Activated CD4-positive, alpha-beta T cell treated with anti-CD3 and anti-CD28 coated beads for 36 hours (primary cell): ENCODE results near the gene GPATCH4. TPM values are rescaled to one million over a fixed set of nuclear protein-coding genes. Genes with fewer than 3 reads are reported as not detected.
A peak's percentile ranks its signal among the peaks of the same experiment; 100 is the strongest.

Experiments used
- ATAC-seq: fragments of 200-7000 bp; cut with Tn5 transposase; one replicate; pipeline ENCODE4 v1.10.0; 2021; ENCODE audit warnings: mild to moderate bottlenecking, moderate library complexity
- CTCF ChIA-PET: fragments of 350-600 bp; sonication (Branson Sonifier 250); formaldehyde crosslinking; loops from one replicate; lab custom pipeline; 2021; ENCODE audit warnings: antibody characterized with exemption; lab: Charles Lee
- POLR2A ChIA-PET: fragments of 350-600 bp; sonication (Branson Sonifier 250); formaldehyde crosslinking; loops from one replicate; lab custom pipeline; 2021; ENCODE audit warnings: antibody characterized with exemption, inconsistent platforms; lab: Charles Lee
- DNase-seq: peaks from one replicate; pipeline ENCODE4 v3.0.0-alpha.2; 2020
- H3K27ac Mint-ChIP-seq: one replicate; pipeline ENCODE4 v1.8.0; 2021; ENCODE audit warnings: mixed read lengths
- H3K27me3 Mint-ChIP-seq: one replicate; pipeline ENCODE4 v1.8.0; 2021; ENCODE audit warnings: mixed read lengths
- H3K36me3 Mint-ChIP-seq: one replicate; pipeline ENCODE4 v1.8.0; 2021; ENCODE audit warnings: low read depth, mixed read lengths
- H3K4me1 Mint-ChIP-seq: one replicate; pipeline ENCODE4 v1.8.0; 2021; ENCODE audit warnings: mixed read lengths
- H3K4me3 Mint-ChIP-seq: one replicate; pipeline ENCODE4 v1.8.0; 2021; ENCODE audit warnings: mild to moderate bottlenecking, moderate library complexity, mixed read lengths
- H3K9me3 Mint-ChIP-seq: one replicate; pipeline ENCODE4 v1.8.0; 2021; ENCODE audit warnings: low read depth, mixed read lengths
- intact Hi-C, 2 experiments: fragments of 100-400 bp; cut with DNase I in 1 of 2; cut with micrococcal nuclease in 1 of 2; formaldehyde crosslinking; loops; one replicate each; pipeline versions ENCODE4 v1.14.2 to v1.15.1; 2022 to 2024; cut with DNase I, micrococcal nuclease
- total RNA-seq, 2 experiments: library from RNA; stranded (reverse); gene quantifications; one replicate each; pipeline ENCODE4 v1.2.3, GENCODE V29; 2021

Gene GPATCH4
- 10 to 100 TPM; 38.5 to 48.7 TPM for total RNA-seq

- peaks cover 39% of the 10 kb centered on the region for H3K36me3 Mint-ChIP-seq
Observed at GRCh38 chr1:156601122-156601830, at the start of gene GPATCH4. Gene GPATCH4 (minus strand): TSS chr1:156601479.

GRCh38 chr1:156648951-156649350 lies 47.7 kb upstream of the GPATCH4 start:
- no peaks in the 10 kb centered on the region for H3K36me3 Mint-ChIP-seq
- POLR2A ChIA-PET, result interaction anchor here (0.9 kb wide), 1 partner anchor 264 kb away, joined by 3 read pairs; no protein-coding TSS in a partner anchor
- H3K4me3 Mint-ChIP-seq, result no peak overlapping the region
- ATAC-seq (no peak), DNase-seq (no peak)
- H3K9me3 Mint-ChIP-seq, result no peaks in the 10 kb centered on the region
- intact Hi-C loops, result no loop called here
- peaks cover 63% of the 10 kb centered on the region for H3K27me3 Mint-ChIP-seq
- CTCF ChIA-PET, result interaction anchor here (0.5 to 2.9 kb wide), 11 partner anchors 9 to 242 kb away, joined by 3 to 13 read pairs (median 7); partner anchors contain the start of gene HAPLN2
- no peak overlapping the region for H3K27ac Mint-ChIP-seq
- H3K4me1 Mint-ChIP-seq, result no peaks in the 10 kb centered on the region

More at GRCh38 chr1:156601122-156601830, at the start of gene GPATCH4:
- ATAC-seq, result peak; percentile 76
- peak; percentile 89 for DNase-seq
- Mint-ChIP-seq H3K4me3 (peak within 1 kb of the TSS; percentile 97), H3K9me3 (no peaks in the 10 kb centered on the region), H3K27me3 (no peaks in the 10 kb centered on the region), H3K27ac (peak within 1 kb of the TSS; percentile 99), H3K4me1 (peaks cover 45% of the 10 kb centered on the region)
- ChIA-PET POLR2A (interaction anchor here (0.6 to 1.0 kb wide), 3 partner anchors 10 to 100 kb away, joined by 3 to 8 read pairs (median 5); partner anchors contain the start of gene MEF2D), CTCF (interaction anchor here (0.8 to 3.6 kb wide), 9 partner anchors 9 to 216 kb away, joined by 3 to 19 read pairs (median 4); partner anchors contain the start of gene NAXE)
- intact Hi-C loops, result loop anchor here (1.0 to 10.0 kb wide), 9 partner anchors 9 to 534 kb away; partner anchors contain the start of genes ETV3 (in 1 of the 2), MEF2D (in 1 of the 2), NAXE (in 1 of the 2) and PRCC (in 1 of the 2)

- H3K4me1 Mint-ChIP-seq, result peaks cover 4% of the 10 kb centered on the region
- DNase-seq, result no peak
- ChIA-PET POLR2A (interaction anchor here (0.9 kb wide), 1 partner anchor 263 kb away, joined by 3 read pairs; no protein-coding TSS in a partner anchor), CTCF (interaction anchor here (0.5 to 2.9 kb wide), 12 partner anchors 10 to 242 kb away, joined by 3 to 13 read pairs (median 5); partner anchors contain the start of gene HAPLN2)
- no peaks in the 10 kb centered on the region for H3K9me3 Mint-ChIP-seq
- peaks cover 62% of the 10 kb centered on the region for H3K27me3 Mint-ChIP-seq
- no peak overlapping the region for H3K4me3 Mint-ChIP-seq
- no peak overlapping the region for H3K27ac Mint-ChIP-seq
- no peak for ATAC-seq
- no peaks in the 10 kb centered on the region for H3K36me3 Mint-ChIP-seq
- intact Hi-C loops, result no loop called here
Observed at GRCh38 chr1:156648496-156648895, 47.2 kb upstream of the GPATCH4 start.

GRCh38 chr1:156647351-156647750 lies 46.1 kb upstream of the GPATCH4 start:
- ATAC-seq, result no peak
- H3K27me3 Mint-ChIP-seq, result peaks cover 66% of the 10 kb centered on the region
- peaks cover 12% of the 10 kb centered on the region for H3K4me1 Mint-ChIP-seq
- H3K27ac Mint-ChIP-seq, result no peak overlapping the region
- ChIA-PET CTCF (interaction anchor here (2.4 to 2.7 kb wide), 2 partner anchors 12 to 42 kb away, joined by 7 to 8 read pairs; no protein-coding TSS in a partner anchor), POLR2A (no interaction called here)
- no peaks in the 10 kb centered on the region for H3K9me3 Mint-ChIP-seq
- intact Hi-C loops, result no loop called here
- H3K4me3 Mint-ChIP-seq, result no peak overlapping the region
- H3K36me3 Mint-ChIP-seq, result no peaks in the 10 kb centered on the region
- no peak for DNase-seq

- H3K4me3 Mint-ChIP-seq, result no peak overlapping the region
- no peak for ATAC-seq
- H3K9me3 Mint-ChIP-seq, result no peaks in the 10 kb centered on the region
- peaks cover 64% of the 10 kb centered on the region for H3K27me3 Mint-ChIP-seq
- no peak for DNase-seq
- intact Hi-C loops, result no loop called here
- no peak overlapping the region for H3K27ac Mint-ChIP-seq
- CTCF ChIA-PET, result interaction anchor here (0.5 to 1.6 kb wide), 4 partner anchors 10 to 80 kb away, joined by 3 to 4 read pairs (median 3); no protein-coding TSS in a partner anchor
- peaks cover 14% of the 10 kb centered on the region for H3K4me1 Mint-ChIP-seq
- POLR2A ChIA-PET, result no interaction called here
- no peaks in the 10 kb centered on the region for H3K36me3 Mint-ChIP-seq
Observed at GRCh38 chr1:156646738-156647211, 45.5 kb upstream of the GPATCH4 start.

GRCh38 chr1:156645666-156646065 lies 44.4 kb upstream of the GPATCH4 start:
- no peak overlapping the region for H3K27ac Mint-ChIP-seq
- no peaks in the 10 kb centered on the region for H3K9me3 Mint-ChIP-seq
- peaks cover 22% of the 10 kb centered on the region for H3K4me1 Mint-ChIP-seq
- peaks cover 71% of the 10 kb centered on the region for H3K27me3 Mint-ChIP-seq
- no peak for DNase-seq
- intact Hi-C loops, result no loop called here
- POLR2A ChIA-PET, result no interaction called here
- no peak for ATAC-seq
- CTCF ChIA-PET, result interaction anchor here (0.6 to 1.6 kb wide), 6 partner anchors 9 to 81 kb away, joined by 3 to 4 read pairs (median 3); no protein-coding TSS in a partner anchor
- no peaks in the 10 kb centered on the region for H3K36me3 Mint-ChIP-seq
- no peak overlapping the region for H3K4me3 Mint-ChIP-seq

- Mint-ChIP-seq H3K4me1 (peaks cover 22% of the 10 kb centered on the region), H3K4me3 (no peak overlapping the region), H3K36me3 (no peaks in the 10 kb centered on the region), H3K27ac (no peak overlapping the region), H3K27me3 (peaks cover 71% of the 10 kb centered on the region), H3K9me3 (no peaks in the 10 kb centered on the region)
- intact Hi-C loops, result no loop called here
- POLR2A ChIA-PET, result no interaction called here
- DNase-seq (no peak), ATAC-seq (no peak)
- CTCF ChIA-PET, result interaction anchor here (0.7 to 1.6 kb wide), 4 partner anchors 10 to 81 kb away, joined by 3 to 4 read pairs (median 3); no protein-coding TSS in a partner anchor
Observed at GRCh38 chr1:156645056-156645455, 43.8 kb upstream of the GPATCH4 start.

GRCh38 chr1:156644640-156645039 lies 43.4 kb upstream of the GPATCH4 start:
- no peak for ATAC-seq
- Mint-ChIP-seq H3K36me3 (no peaks in the 10 kb centered on the region), H3K4me1 (peaks cover 22% of the 10 kb centered on the region), H3K27me3 (peaks cover 75% of the 10 kb centered on the region), H3K9me3 (no peaks in the 10 kb centered on the region), H3K27ac (no peak overlapping the region), H3K4me3 (no peak overlapping the region)
- intact Hi-C loops, result no loop called here
- CTCF ChIA-PET, result interaction anchor here (0.6 to 2.6 kb wide), 10 partner anchors 11 to 45 kb away, joined by 3 to 14 read pairs (median 7); no protein-coding TSS in a partner anchor
- DNase-seq, result no peak
- POLR2A ChIA-PET, result no interaction called here

GRCh38 chr1:156644146-156644545 lies 42.9 kb upstream of the GPATCH4 start:
- H3K36me3 Mint-ChIP-seq, result no peaks in the 10 kb centered on the region
- no peak overlapping the region for H3K27ac Mint-ChIP-seq
- ChIA-PET POLR2A (no interaction called here), CTCF (interaction anchor here (0.6 to 2.6 kb wide), 12 partner anchors 12 to 45 kb away, joined by 3 to 14 read pairs (median 7); no protein-coding TSS in a partner anchor)
- no peak overlapping the region for H3K4me3 Mint-ChIP-seq
- H3K27me3 Mint-ChIP-seq, result peaks cover 80% of the 10 kb centered on the region
- H3K4me1 Mint-ChIP-seq, result peaks cover 22% of the 10 kb centered on the region
- no peak for ATAC-seq
- DNase-seq, result no peak
- intact Hi-C loops, result no loop called here
- H3K9me3 Mint-ChIP-seq, result no peaks in the 10 kb centered on the region

GRCh38 chr1:156643778-156644092 lies 42.5 kb upstream of the GPATCH4 start:
- ATAC-seq (peak; percentile 81), DNase-seq (peak; percentile 56)
- Mint-ChIP-seq H3K27ac (no peak overlapping the region), H3K4me3 (no peak overlapping the region), H3K27me3 (peaks cover 79% of the 10 kb centered on the region), H3K9me3 (no peaks in the 10 kb centered on the region), H3K4me1 (peaks cover 22% of the 10 kb centered on the region), H3K36me3 (no peaks in the 10 kb centered on the region)
- intact Hi-C loops, result no loop called here
- ChIA-PET POLR2A (no interaction called here), CTCF (interaction anchor here (0.9 to 2.6 kb wide), 12 partner anchors 11 to 46 kb away, joined by 3 to 14 read pairs (median 7); no protein-coding TSS in a partner anchor)

- Mint-ChIP-seq H3K4me1 (peaks cover 22% of the 10 kb centered on the region), H3K36me3 (no peaks in the 10 kb centered on the region), H3K27me3 (peaks cover 80% of the 10 kb centered on the region), H3K9me3 (no peaks in the 10 kb centered on the region), H3K27ac (no peak overlapping the region), H3K4me3 (no peak overlapping the region)
- DNase-seq (no peak), ATAC-seq (no peak)
- intact Hi-C loops, result no loop called here
- ChIA-PET CTCF (interaction anchor here (0.7 to 2.6 kb wide), 13 partner anchors 11 to 123 kb away, joined by 3 to 14 read pairs (median 6); no protein-coding TSS in a partner anchor), POLR2A (no interaction called here)
Observed at GRCh38 chr1:156643049-156643777, 41.9 kb upstream of the GPATCH4 start.
